Endothelial cell of umbilical vein (primary cell): ENCODE measurements around the gene ZG16. TPM values are rescaled to one million over a fixed set of nuclear protein-coding genes. Genes with fewer than 3 reads are reported as not detected.
"Not testable (repeated sequence)": the region's sequence is repeated elsewhere in the genome, so short reads cannot be mapped to it uniquely, and the experiment has no call there.

Experiments used
- BruUV-seq: library from RNA; stranded (reverse); fragments of 400-500 nt; replicated peaks from 2 replicates; lab custom pipeline; 2021; lab: Mats Ljungman, UMichigan
- CTCF ChIA-PET: fragments of 300-600, 350-600 bp; sonication (Branson Sonifier 250); formaldehyde crosslinking; loops from one replicate; lab custom pipeline; 2021; ENCODE audit warnings: antibody characterized with exemption, inconsistent platforms; lab: Charles Lee
- POLR2A ChIA-PET: fragments of 300-600, 350-600 bp; sonication (Branson Sonifier 250); formaldehyde crosslinking; loops from one replicate; lab custom pipeline; 2021; ENCODE audit warnings: antibody characterized with exemption, inconsistent platforms; lab: Charles Lee
- DNase-seq: peaks from one replicate; pipeline ENCODE4 v3.0.0-alpha.2; 2011; ENCODE audit warnings: low read depth, low spot score
- FAIRE-seq: peaks from 2 replicates; lab custom pipeline; 2011; peaks lifted over from hg19 to GRCh38; lab: Jason Lieb, UNC
- H2AFZ ChIP-seq: 2 replicates; pipeline ENCODE4 v1.6.0; 2012; ENCODE audit warnings: low read depth, low read length, control low read depth, inconsistent platforms
- H3K27ac ChIP-seq: 2 replicates; pipeline ENCODE4 v1.5.1; 2011; ENCODE audit warnings: low read depth, mild to moderate bottlenecking, control low read depth, low read length, moderate library complexity; ENCODE audit not compliant: insufficient read depth
- H3K27me3 ChIP-seq, 2 experiments: 2 replicates each; pipeline versions ENCODE4 v1.6.0 to v1.6.1; 2011; ENCODE audit warnings: low read length in 2 of 2, mixed read lengths in 1 of 2; ENCODE audit not compliant: control insufficient read depth in 2 of 2, insufficient read depth in 2 of 2
- H3K36me3 ChIP-seq, 2 experiments: 2 replicates in 1 of 2; 3 replicates in 1 of 2; pipeline ENCODE4 v1.5.1; 2011; ENCODE audit warnings: low read length in 2 of 2, mild to moderate bottlenecking in 1 of 2, moderate library complexity in 1 of 2; ENCODE audit not compliant: control insufficient read depth in 2 of 2, insufficient read depth in 2 of 2; ENCODE audit errors: extremely low read depth in 1 of 2
- H3K4me1 ChIP-seq: 3 replicates; pipeline ENCODE4 v1.5.1; 2011; ENCODE audit warnings: mild to moderate bottlenecking, low read length; ENCODE audit not compliant: control insufficient read depth, insufficient read depth; ENCODE audit errors: extremely low read depth
- H3K4me2 ChIP-seq: 2 replicates; pipeline ENCODE4 v1.6.1; 2011; ENCODE audit warnings: low read length, control low read depth, mixed read lengths; ENCODE audit not compliant: insufficient read depth
- H3K4me3 ChIP-seq, 3 experiments: fragments of 200-600 bp in 1 of 3; sonication (generic), shearing (Covaris generic) in 1 of 3; replicated peaks in 1 of 3; 2 replicates each; pipeline ENCODE4 v1.5.1; 2011 to 2016; ENCODE audit warnings: control low read depth in 3 of 3, low read length in 3 of 3, mild to moderate bottlenecking in 2 of 3, inconsistent platforms in 1 of 3, low read depth in 1 of 3, moderate library complexity in 1 of 3; ENCODE audit not compliant: insufficient read depth in 1 of 3
- H3K79me2 ChIP-seq: 2 replicates; pipeline ENCODE4 v1.6.0; 2012; ENCODE audit warnings: low read length, inconsistent platforms; ENCODE audit not compliant: control insufficient read depth, insufficient read depth
- H3K9ac ChIP-seq: replicated peaks from 2 replicates; pipeline ENCODE3; 2011; ENCODE audit warnings: low read length, control low read depth; ENCODE audit not compliant: insufficient read depth; ENCODE audit errors: extremely low read depth
- H3K9me1 ChIP-seq: replicated peaks from 3 replicates; pipeline ENCODE4 v1.6.0; 2011; ENCODE audit warnings: mild to moderate bottlenecking, low read length; ENCODE audit not compliant: control insufficient read depth, insufficient read depth; ENCODE audit errors: extremely low read depth
- H3K9me3 ChIP-seq: replicated peaks from 2 replicates; pipeline ENCODE4 v1.5.1; 2012; ENCODE audit warnings: low read length, inconsistent platforms; ENCODE audit not compliant: control insufficient read depth, insufficient read depth
- H4K20me1 ChIP-seq: replicated peaks from 2 replicates; pipeline ENCODE3; 2011; ENCODE audit warnings: mild to moderate bottlenecking, low read length; ENCODE audit not compliant: control insufficient read depth, insufficient read depth; ENCODE audit errors: extremely low read depth
- EZH2 ChIP-seq: IDR thresholded peaks from 2 replicates; pipeline ENCODE4 v1.6.1; 2012; ENCODE audit warnings: borderline replicate concordance, low read depth, mild to moderate bottlenecking, moderate library complexity, low read length, inconsistent platforms; ENCODE audit not compliant: severe bottlenecking
- FOS ChIP-seq: IDR thresholded peaks from 2 replicates; pipeline ENCODE4 v1.6.1; 2011; ENCODE audit warnings: mild to moderate bottlenecking, low read length, moderate library complexity, borderline replicate concordance; ENCODE audit not compliant: insufficient read depth
- GATA2 ChIP-seq: IDR thresholded peaks from 2 replicates; pipeline ENCODE4 v1.7.0; 2011; ENCODE audit warnings: low read depth, mild to moderate bottlenecking, moderate library complexity, mixed read lengths, low read length; ENCODE audit not compliant: insufficient read length, insufficient read depth
- JUN ChIP-seq: IDR thresholded peaks from 2 replicates; pipeline ENCODE4 v1.6.1; 2011; ENCODE audit warnings: borderline replicate concordance, low read depth; ENCODE audit not compliant: insufficient read length, insufficient read depth
- MAX ChIP-seq: IDR thresholded peaks from 2 replicates; pipeline ENCODE4 v1.6.1; 2011; ENCODE audit not compliant: insufficient read depth, insufficient read length
- MYC ChIP-seq: IDR thresholded peaks from one replicate; pipeline ENCODE4 v1.6.1; 2011; ENCODE audit warnings: mild to moderate bottlenecking, low read depth, low read length
- POLR2A ChIP-seq: IDR thresholded peaks from 2 replicates; pipeline ENCODE4 v1.6.1; 2012; ENCODE audit warnings: low read depth, mild to moderate bottlenecking, control low read depth, low read length
- POLR2AphosphoS5 ChIP-seq: IDR thresholded peaks from 2 replicates; pipeline ENCODE4 v1.6.1; 2012; ENCODE audit warnings: low read depth, mild to moderate bottlenecking, control low read depth, low read length, moderate library complexity; ENCODE audit not compliant: insufficient read depth
- dilution Hi-C: fragments of 300-500 bp; cut with MboI; formaldehyde crosslinking; loops from one replicate; pipeline ENCODE4 v1.15.0; 2019; ENCODE audit warnings: low sequenced_read_pairs; ENCODE audit not compliant: extremely low pct_ligation_motif_present
- intact Hi-C: fragments of 100-400 bp; cut with micrococcal nuclease; formaldehyde crosslinking; loops from one replicate; pipeline ENCODE4 v1.10.0; 2022
- polyA plus RNA-seq, 4 experiments: library from polyadenylated mRNA; depleted of rRNA in 3 of 4; stranded (reverse) in 3 of 4; unstranded in 1 of 4; fragments of >200 nt; gene quantifications; 2 replicates each; pipeline versions ENCODE4 v1.2.1 to v1.2.3, GENCODE V29; 2011 to 2012; ENCODE audit warnings: missing spikeins in 1 of 4
- total RNA-seq: library from RNA; stranded (reverse); gene quantifications from 2 replicates; pipeline ENCODE4 v1.2.3, GENCODE V29; 2021
- TF ChIP-seq, protein P1 (sequence below), 2 donors: IDR thresholded peaks; 1 replicate in 1 of 2; 2 replicates in 1 of 2; pipeline ENCODE4 v1.5.1; 2011; ENCODE audit warnings: low read length in 2 of 2, mild to moderate bottlenecking in 2 of 2, moderate library complexity in 2 of 2, control low read depth in 1 of 2, inconsistent platforms in 1 of 2, low read depth in 1 of 2; ENCODE audit not compliant: insufficient read depth in 1 of 2; ENCODE audit errors: extremely low read depth in 1 of 2

ZG16 gene
- total and polyA plus RNA-seq, 2 donors (not counting 3 experiments of a cell fraction or from before 2014, with no cell fraction given), result not detected

DNA sequence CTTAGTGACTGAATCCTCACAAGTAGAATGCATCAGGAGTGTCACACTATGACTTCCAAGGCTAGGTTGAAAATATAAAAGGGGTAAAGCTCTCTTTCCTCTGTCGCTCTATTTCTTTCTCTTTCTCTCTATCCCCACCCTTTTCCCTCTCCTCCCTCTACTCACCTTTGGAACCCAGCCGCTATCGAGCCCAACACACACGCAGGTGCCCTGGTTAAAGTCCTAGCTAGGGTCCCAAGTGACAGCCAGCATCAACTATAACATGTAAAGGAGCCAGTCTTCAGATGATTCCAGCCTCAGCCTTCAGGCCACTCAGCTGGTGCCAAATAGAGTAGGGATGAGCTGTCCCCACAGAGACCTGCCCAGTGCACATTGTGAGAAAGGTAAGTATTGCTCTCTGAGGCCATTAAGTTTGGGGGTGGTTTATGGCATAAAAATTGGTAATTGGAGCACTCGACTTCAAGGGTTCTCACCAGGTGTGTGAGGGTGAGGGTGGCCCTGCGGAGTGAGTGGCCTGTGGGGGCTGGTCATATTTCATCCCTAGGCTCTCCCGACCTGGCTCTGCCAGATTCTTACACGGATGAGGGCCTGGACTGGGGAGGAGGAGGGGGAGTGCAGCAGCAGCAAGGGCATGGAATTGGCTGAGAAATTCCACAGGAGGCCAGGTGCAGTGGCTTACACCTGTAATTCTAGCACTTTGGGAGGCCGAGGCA lies 17.3 kb upstream of the ZG16 start:
- Histone ChIP-seq H3K9me3 (no peaks in the 10 kb centered on the region), H3K4me1 (no peaks in the 10 kb centered on the region), H3K4me2 (no peak overlapping the region), H2AFZ (no peak overlapping the region), H3K27me3 (no peaks in the 10 kb centered on the region), H3K9me1 (no peaks in the 10 kb centered on the region), H3K27ac (no peak overlapping the region), H3K4me3 (no peak overlapping the region), H3K36me3 (no peaks in the 10 kb centered on the region), H4K20me1 (no peaks in the 10 kb centered on the region), H3K9ac (no peak overlapping the region), H3K79me2 (no peaks in the 10 kb centered on the region)
- DNase-seq (no peak), FAIRE-seq (no peak)
- dilution Hi-C loops (no loop called here), intact Hi-C loops (no loop called here)
- ChIA-PET CTCF (no interaction called here), POLR2A (no interaction called here)
- no peak for TF ChIP-seq EZH2
- TF ChIP-seq POLR2A, result no peak
- TF ChIP-seq MYC, result no peak
- TF ChIP-seq, protein P1, sequence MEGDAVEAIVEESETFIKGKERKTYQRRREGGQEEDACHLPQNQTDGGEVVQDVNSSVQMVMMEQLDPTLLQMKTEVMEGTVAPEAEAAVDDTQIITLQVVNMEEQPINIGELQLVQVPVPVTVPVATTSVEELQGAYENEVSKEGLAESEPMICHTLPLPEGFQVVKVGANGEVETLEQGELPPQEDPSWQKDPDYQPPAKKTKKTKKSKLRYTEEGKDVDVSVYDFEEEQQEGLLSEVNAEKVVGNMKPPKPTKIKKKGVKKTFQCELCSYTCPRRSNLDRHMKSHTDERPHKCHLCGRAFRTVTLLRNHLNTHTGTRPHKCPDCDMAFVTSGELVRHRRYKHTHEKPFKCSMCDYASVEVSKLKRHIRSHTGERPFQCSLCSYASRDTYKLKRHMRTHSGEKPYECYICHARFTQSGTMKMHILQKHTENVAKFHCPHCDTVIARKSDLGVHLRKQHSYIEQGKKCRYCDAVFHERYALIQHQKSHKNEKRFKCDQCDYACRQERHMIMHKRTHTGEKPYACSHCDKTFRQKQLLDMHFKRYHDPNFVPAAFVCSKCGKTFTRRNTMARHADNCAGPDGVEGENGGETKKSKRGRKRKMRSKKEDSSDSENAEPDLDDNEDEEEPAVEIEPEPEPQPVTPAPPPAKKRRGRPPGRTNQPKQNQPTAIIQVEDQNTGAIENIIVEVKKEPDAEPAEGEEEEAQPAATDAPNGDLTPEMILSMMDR (IDR thresholded peaks at IDR 0.05; ENCODE audit: extremely low read depth in 1 of 2, insufficient read depth in 1 of 2, low read depth in 1 of 2, low read length in 2 of 2), result no peak
- no peak for TF ChIP-seq MAX
- TF ChIP-seq FOS, result no peak
- no peak for TF ChIP-seq GATA2
- TF ChIP-seq JUN, result no peak
- no peak for TF ChIP-seq POLR2AphosphoS5
- BruUV-seq, result no TSS peak

GRCh38 chr16:29761280-29761651 lies 16.8 kb upstream of the ZG16 start:
- FAIRE-seq, H3K79me2 ChIP-seq, H3K4me3 ChIP-seq, H3K9ac ChIP-seq, H3K9me1 ChIP-seq, BruUV-seq, H3K36me3 ChIP-seq, H3K4me2 ChIP-seq, CTCF ChIA-PET, H3K4me1 ChIP-seq, H3K27ac ChIP-seq, intact Hi-C loops, H3K27me3 ChIP-seq, dilution Hi-C loops, H4K20me1 ChIP-seq, POLR2A ChIA-PET, H3K9me3 ChIP-seq, H2AFZ ChIP-seq, DNase-seq: not testable (repeated sequence)
